GM18507 (cell line): Measurements from ENCODE around the gene ABCG8.
"Not testable (repeated sequence)": the region's sequence is repeated elsewhere in the genome, so short reads cannot be mapped to it uniquely, and the experiment has no call there.

ENCODE experiments used
- DNase-seq: peaks from one replicate; pipeline ENCODE4 v3.0.0; 2011; ENCODE audit warnings: low read depth; ENCODE audit not compliant: insufficient read length; ENCODE audit errors: extremely low spot score
- FAIRE-seq: peaks from 2 replicates; lab custom pipeline; 2011; peaks lifted over from hg19 to GRCh38; lab: Jason Lieb, UNC

Gene ABCG8

DNA sequence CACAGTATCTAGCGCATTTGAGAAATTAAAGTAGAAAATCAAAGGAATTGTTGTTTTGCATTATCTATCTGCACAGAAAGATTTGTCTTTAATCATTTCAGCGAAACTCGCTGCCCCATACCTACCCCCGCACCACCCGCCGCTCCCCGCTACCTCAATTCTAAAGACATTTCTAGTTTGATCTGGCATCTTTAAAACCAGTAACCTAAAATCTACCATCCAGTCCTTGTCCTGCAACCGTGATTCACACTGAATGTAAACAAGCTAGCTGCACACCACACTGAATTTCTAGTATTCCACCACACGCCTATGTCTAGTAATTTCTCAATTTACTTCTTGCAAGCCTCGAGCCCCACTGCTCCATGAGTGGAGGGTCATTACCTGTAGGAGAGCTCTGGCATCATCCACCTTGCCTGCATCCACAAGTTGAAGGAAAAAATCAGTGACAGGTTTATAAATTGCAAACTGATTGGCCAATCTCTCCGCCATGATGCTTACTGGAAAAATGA lies 60.1 kb downstream of the ABCG8 start:
- no peak for FAIRE-seq
- no peak for DNase-seq

- FAIRE-seq (no peak), DNase-seq (no peak)
Observed at GRCh38 chr2:43899589-43899988, 60.8 kb downstream of the ABCG8 start.

GRCh38 chr2:43905371-43905803 lies 66.6 kb downstream of the ABCG8 start:
- DNase-seq, result no peak
- FAIRE-seq, result no peak

DNA sequence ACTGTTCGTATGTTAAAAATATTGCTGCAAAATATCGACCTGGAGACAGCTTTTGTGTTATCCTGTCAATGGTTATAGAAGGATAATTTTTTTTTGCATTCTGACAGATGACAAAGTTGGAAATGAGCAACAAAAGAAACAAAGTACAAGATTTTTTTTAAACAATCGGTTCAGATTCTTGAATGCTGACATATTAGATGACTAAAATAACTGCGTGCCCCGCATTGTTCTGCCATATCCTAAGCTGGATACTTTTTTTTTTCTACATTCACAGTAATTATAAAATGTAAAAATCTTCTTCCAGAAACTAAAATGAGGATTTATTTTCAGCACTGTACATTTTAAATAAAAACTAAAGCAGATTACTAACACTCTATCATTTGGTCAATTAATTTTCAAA lies 67.1 kb downstream of the ABCG8 start:
- no peak for FAIRE-seq
- DNase-seq, result no peak

- FAIRE-seq (no peak), DNase-seq (no peak)
Observed at GRCh38 chr2:43906448-43907109, 67.8 kb downstream of the ABCG8 start.

DNA sequence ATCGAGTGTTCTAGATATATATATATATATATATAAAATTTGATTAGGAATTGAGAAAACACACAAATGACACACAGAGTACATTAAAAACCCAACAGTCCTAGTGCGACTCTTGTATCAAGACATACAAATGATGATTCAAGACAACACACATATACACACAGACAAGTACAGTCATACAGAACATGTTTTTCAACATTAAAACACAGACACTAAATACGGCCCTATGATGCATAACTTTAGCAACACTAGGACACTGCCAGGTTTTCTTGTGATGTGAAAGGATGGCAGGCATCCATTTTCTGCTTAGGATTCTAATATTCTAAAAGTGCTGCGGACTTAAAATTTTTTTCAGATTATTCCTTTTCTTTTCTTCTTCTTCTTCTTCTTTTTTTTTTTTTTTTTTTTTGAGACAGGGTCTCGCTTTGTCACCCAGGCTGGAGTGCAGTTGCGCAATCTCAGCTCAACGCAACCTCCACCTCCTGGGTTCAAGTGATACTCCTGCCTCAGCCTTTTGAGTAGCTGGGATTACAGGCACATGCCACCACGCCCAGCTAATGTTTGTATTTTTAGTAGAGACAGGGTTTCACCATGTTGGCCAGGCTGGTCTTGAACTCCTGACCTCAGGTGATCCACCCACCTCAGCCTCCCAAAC lies 72.5 kb downstream of the ABCG8 start:
- FAIRE-seq, result not testable (repeated sequence)

GRCh38 chr2:43924463-43924862 lies 85.7 kb downstream of the ABCG8 start:
- FAIRE-seq (no peak), DNase-seq (no peak)

More for the DNA sequence above, 72.5 kb downstream of the ABCG8 start:
- not testable (repeated sequence) for DNase-seq

DNA sequence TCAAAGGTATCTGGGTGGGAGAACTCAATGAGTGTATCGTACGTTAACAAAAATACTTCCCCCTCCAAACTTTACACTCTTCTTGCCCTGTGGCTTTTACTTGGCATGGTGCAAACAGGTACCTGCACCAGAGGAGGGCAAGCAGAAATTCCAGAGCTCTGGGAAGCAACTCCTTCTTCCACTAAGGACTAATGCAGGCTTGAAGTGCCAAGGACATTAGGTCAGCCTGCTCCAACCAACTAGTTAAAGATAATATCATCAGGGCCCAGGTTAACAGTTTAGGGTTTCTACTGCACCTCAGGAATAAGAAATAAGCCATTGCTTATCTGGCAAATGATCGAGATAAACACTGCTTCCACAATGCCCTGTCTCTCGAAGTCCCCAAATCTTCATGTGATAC lies 86.7 kb downstream of the ABCG8 start:
- DNase-seq, result no peak
- FAIRE-seq, result no peak

DNA sequence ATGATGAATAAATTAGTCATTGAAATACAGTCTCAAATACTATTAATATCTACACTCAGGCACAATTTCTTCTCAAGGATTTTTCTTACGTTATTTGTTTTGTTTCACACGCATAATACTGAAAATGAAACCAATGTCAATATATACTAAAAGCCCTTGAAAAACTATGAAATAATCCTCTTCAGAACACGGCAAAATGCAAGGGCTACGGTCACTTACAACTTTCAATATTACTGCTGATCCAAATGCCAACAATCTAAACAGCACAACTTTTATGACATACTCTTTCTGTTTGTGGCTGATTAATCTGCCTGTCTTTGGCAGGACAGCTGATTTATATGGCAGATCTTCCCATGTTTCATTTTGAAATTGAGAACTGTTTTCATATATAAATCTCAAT lies 88.7 kb downstream of the ABCG8 start:
- DNase-seq (no peak), FAIRE-seq (no peak)

DNA sequence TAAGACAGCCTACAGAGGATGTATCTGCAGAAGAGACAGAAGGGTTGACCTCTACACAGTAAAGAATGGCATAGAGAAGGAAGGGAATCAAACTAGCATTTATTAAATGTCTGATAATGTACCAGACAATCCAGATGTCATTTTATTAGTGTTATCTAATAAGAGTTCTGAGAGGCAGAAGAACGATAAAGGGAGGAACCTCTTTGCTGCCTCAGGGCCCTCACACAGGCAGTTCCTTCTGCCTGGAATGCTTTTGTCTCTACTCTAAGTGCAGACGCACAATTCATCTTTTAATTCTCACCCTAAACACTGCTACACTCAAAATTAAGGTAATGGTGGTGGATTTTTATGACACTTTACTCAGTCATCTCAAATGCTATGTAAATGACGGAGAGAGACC lies 92.5 kb downstream of the ABCG8 start:
- FAIRE-seq, result no peak
- no peak for DNase-seq
